AG09309 (cell line): ENCODE measurements around the gene TSEN2.
"Not testable (repeated sequence)": the region's sequence is repeated elsewhere in the genome, so short reads cannot be mapped to it uniquely, and the experiment has no call there.

Experiments used
- DNase-seq: peaks from one replicate; pipeline ENCODE4 v3.0.0-alpha.2; 2010; ENCODE audit warnings: low read depth
- H3K4me3 ChIP-seq: 2 replicates; pipeline ENCODE4 v1.5.1; 2011; ENCODE audit warnings: mild to moderate bottlenecking, low read depth, low read length, moderate library complexity; ENCODE audit not compliant: control insufficient read depth
- CTCF ChIP-seq: IDR thresholded peaks from 2 replicates; pipeline ENCODE4 v1.5.1; 2011; ENCODE audit warnings: mild to moderate bottlenecking, low read depth, low read length, inconsistent platforms; ENCODE audit not compliant: insufficient read depth, control insufficient read depth; ENCODE audit errors: missing control alignments

TSEN2 gene

GRCh38 chr3:12465836-12466225 is 18.4 kb upstream of the TSEN2 start:
- no peak for TF ChIP-seq CTCF
- DNase-seq, result no peak
- no peak overlapping the region for H3K4me3 ChIP-seq

- DNase-seq, result no peak
- H3K4me3 ChIP-seq, result no peak overlapping the region
- TF ChIP-seq CTCF, result no peak
Measured at GRCh38 chr3:12467746-12468145, 16.5 kb upstream of the TSEN2 start.

GRCh38 chr3:12468276-12468675 is 16.0 kb upstream of the TSEN2 start:
- no peak for DNase-seq
- no peak overlapping the region for H3K4me3 ChIP-seq
- no peak for TF ChIP-seq CTCF

GRCh38 chr3:12468757-12469156 is 15.5 kb upstream of the TSEN2 start:
- no peak overlapping the region for H3K4me3 ChIP-seq
- no peak for TF ChIP-seq CTCF
- DNase-seq, result no peak

GRCh38 chr3:12469222-12469621 is 15.1 kb upstream of the TSEN2 start:
- H3K4me3 ChIP-seq, DNase-seq: not testable (repeated sequence)

GRCh38 chr3:12470111-12470510 is 14.2 kb upstream of the TSEN2 start:
- H3K4me3 ChIP-seq, result no peak overlapping the region
- DNase-seq, result no peak
- TF ChIP-seq CTCF, result no peak

GRCh38 chr3:12470680-12471079 is 13.6 kb upstream of the TSEN2 start:
- no peak overlapping the region for H3K4me3 ChIP-seq
- no peak for TF ChIP-seq CTCF
- no peak for DNase-seq
